Lung (tissue), 12 donors: ENCODE data around the gene PAXX. TPM values are rescaled to one million over a fixed set of nuclear protein-coding genes. Genes with fewer than 3 reads are reported as not detected.

Source experiments
- ATAC-seq: fragments of 200-7000 bp; cut with Tn5 transposase; one replicate; pipeline ENCODE4 v1.9.1; 2020; ENCODE audit warnings: moderate number of reproducible peaks; ENCODE audit not compliant: insufficient read depth, low FRiP score
- DNase-seq, 3 donors: peaks; one replicate each; pipeline ENCODE4 v3.0.0-alpha.2; 2013 to 2017
- H3K27ac ChIP-seq, 2 donors: one replicate each; pipeline ENCODE4 v1.5.1; 2013; ENCODE audit warnings: mild to moderate bottlenecking in 2 of 2, moderate library complexity in 2 of 2, control low read depth in 1 of 2, inconsistent platforms in 1 of 2, low read depth in 1 of 2, low read length in 1 of 2
- H3K27me3 ChIP-seq, 3 donors: one replicate each; pipeline ENCODE4 v1.5.1; 2013; ENCODE audit warnings: low read length in 2 of 3; ENCODE audit not compliant: control insufficient read depth in 3 of 3, insufficient read depth in 3 of 3
- H3K36me3 ChIP-seq, 4 donors: one replicate each; pipeline ENCODE4 v1.5.1; 2013; ENCODE audit warnings: low read length in 4 of 4, mild to moderate bottlenecking in 1 of 4, moderate library complexity in 1 of 4; ENCODE audit not compliant: control insufficient read depth in 4 of 4, insufficient read depth in 4 of 4
- H3K4me1 ChIP-seq, 5 donors: one replicate each; pipeline ENCODE4 v1.5.1; 2013; ENCODE audit warnings: low read length in 5 of 5, mild to moderate bottlenecking in 2 of 5, moderate library complexity in 1 of 5; ENCODE audit not compliant: control insufficient read depth in 5 of 5, insufficient read depth in 5 of 5
- H3K4me3 ChIP-seq: one replicate; pipeline ENCODE4 v1.5.1; 2013; ENCODE audit warnings: mild to moderate bottlenecking, control low read depth, moderate library complexity
- H3K9ac ChIP-seq, 2 donors: one replicate each; pipeline ENCODE4 v1.5.1; 2013; ENCODE audit warnings: low read length in 2 of 2, control low read depth in 1 of 2; ENCODE audit not compliant: insufficient read depth in 1 of 2
- H3K9me3 ChIP-seq, 4 donors: one replicate each; pipeline ENCODE4 v1.5.1; 2013; ENCODE audit warnings: low read length in 3 of 4, mild to moderate bottlenecking in 1 of 4, moderate library complexity in 1 of 4; ENCODE audit not compliant: control insufficient read depth in 4 of 4, insufficient read depth in 3 of 4
- WGBS, 2 donors: extraction: QIAGEN DNeasy Blood & Tissue Kit; methylation state at CpG; one replicate each; pipeline ENCODE4 v1.1.7; 2013; 5-methylcytosine and 5-hydroxymethylcytosine counted together
- polyA plus RNA-seq, 2 donors: library from polyadenylated mRNA; stranded (reverse); fragments of 200-250 nt; gene quantifications; one replicate each; pipeline ENCODE4 v1.2.1, GENCODE V29; 2013
- total RNA-seq, 2 donors: library from RNA; depleted of rRNA in 1 of 2; stranded (reverse); fragments of >200 nt in 1 of 2; gene quantifications; one replicate each; pipeline ENCODE4 v1.2.1, GENCODE V29; 2014 to 2021
- TF ChIP-seq, protein P1 (sequence below): IDR thresholded peaks from 2 replicates; pipeline ENCODE4 v1.5.1; 2012; ENCODE audit warnings: mild to moderate bottlenecking; ENCODE audit errors: control extremely low read depth, extremely low read depth
- donor health status: control.
- donor health status: control.
- donor health status: Bipolar disorder and iron deficiency.
- donor health status: healthy.
- donor health status: DM: yes; HTN: yes; CAD: no.

The PAXX gene
- total and polyA plus RNA-seq, 4 donors: 16.6 to 172 (median 59.4) TPM

DNA sequence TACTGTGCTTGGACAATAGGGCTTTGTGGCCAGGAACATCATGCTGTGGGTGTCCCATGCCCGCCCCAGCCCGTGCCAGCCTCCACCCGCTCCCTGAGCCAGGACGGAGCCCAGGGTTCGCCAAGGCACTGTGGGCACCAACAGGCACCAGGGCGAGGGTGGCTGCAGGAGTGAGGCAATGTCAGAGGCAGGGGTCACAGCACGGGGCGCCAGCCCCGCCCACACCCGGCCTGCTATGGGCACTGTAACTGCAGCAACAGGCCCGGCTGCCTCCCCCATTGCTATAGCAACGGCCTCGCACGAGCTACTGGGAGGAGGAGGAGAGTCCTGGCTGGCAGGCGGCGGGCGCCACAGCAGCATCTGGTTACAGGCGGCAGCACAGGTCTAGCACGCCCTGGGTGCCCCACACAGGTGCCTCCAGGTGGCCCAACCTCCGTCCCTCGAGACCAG, 33.3 kb downstream of the PAXX start:
- H3K36me3 ChIP-seq: no peaks in the 10 kb centered on the region
- no peak overlapping the region for H3K9ac ChIP-seq

DNA sequence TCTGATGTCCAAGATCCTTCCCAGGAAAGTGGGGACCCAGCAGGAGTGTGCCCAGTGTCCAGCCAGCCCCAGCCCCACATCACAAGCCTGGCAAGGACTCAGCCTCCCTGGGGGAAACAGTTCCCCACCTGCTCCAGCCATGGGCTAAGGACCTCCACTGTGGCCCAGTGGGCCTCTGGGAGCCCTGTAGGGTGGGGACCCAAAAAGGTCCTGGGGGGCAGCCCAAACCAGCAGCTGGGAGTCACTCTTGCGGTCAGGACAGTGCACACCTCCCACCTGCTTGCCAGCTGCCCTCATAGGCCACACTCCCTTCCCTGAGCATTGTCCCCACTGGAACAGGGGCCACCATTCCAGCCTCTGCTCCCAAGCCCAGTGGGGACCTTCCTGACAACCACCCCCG, 34.2 kb downstream of the PAXX start:
- Histone ChIP-seq H3K9ac (no peak overlapping the region), H3K4me3 (no peak overlapping the region), H3K27me3 (peaks cover 0 to 3% (median 0%) of the 10 kb centered on the region in 3 donors), H3K9me3 (no peaks in the 10 kb centered on the region), H3K27ac (no peak overlapping the region), H3K4me1 (peaks cover 0 to 15% (median 13%) of the 10 kb centered on the region in 5 donors), H3K36me3 (no peaks in the 10 kb centered on the region)
- WGBS, 2 donors: 82 to 83% methylated on average over 2 of the region's 2 CpGs
- DNase-seq: no peak
- TF ChIP-seq, protein P1, sequence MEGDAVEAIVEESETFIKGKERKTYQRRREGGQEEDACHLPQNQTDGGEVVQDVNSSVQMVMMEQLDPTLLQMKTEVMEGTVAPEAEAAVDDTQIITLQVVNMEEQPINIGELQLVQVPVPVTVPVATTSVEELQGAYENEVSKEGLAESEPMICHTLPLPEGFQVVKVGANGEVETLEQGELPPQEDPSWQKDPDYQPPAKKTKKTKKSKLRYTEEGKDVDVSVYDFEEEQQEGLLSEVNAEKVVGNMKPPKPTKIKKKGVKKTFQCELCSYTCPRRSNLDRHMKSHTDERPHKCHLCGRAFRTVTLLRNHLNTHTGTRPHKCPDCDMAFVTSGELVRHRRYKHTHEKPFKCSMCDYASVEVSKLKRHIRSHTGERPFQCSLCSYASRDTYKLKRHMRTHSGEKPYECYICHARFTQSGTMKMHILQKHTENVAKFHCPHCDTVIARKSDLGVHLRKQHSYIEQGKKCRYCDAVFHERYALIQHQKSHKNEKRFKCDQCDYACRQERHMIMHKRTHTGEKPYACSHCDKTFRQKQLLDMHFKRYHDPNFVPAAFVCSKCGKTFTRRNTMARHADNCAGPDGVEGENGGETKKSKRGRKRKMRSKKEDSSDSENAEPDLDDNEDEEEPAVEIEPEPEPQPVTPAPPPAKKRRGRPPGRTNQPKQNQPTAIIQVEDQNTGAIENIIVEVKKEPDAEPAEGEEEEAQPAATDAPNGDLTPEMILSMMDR: no peak
- no peak for ATAC-seq

More for the DNA sequence above, 33.3 kb downstream of the PAXX start:
- 80 to 84% methylated on average over 18 to 21 of the region's 21 CpGs for WGBS, 2 donors
- Histone ChIP-seq H3K9me3 (no peaks in the 10 kb centered on the region), H3K27ac (no peak overlapping the region), H3K4me3 (no peak overlapping the region), H3K4me1 (peaks cover 0 to 15% (median 13%) of the 10 kb centered on the region in 5 donors), H3K27me3 (peaks cover 0 to 3% (median 0%) of the 10 kb centered on the region in 3 donors)
- TF ChIP-seq, protein P1: no peak
- no peak for ATAC-seq
- DNase-seq: peak; percentile 20 to 62 (median 35)

DNA sequence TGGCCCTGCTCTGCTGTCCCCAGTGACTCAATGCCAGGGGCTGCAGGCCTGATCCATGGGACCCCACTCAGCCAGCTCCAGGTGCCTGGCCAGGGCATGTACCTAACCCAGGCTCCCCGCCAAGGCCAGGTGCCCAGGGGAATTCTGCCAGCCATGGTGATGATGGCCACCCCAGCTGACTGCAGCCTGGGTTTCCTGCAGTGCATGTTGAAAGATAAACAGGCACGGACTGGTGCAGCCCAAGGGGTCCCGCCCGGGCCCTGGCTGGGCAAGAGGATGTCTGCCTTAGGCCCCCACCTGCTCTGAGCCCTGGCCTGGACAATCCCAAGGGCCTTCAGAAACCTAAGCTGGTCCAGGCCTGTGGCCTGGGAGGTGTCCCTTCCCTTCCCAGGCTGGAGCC, 34.6 kb downstream of the PAXX start:
- TF ChIP-seq, protein P1: no peak
- DNase-seq (no peak), ATAC-seq (no peak)
- 78 to 81% methylated on average over 4 of the region's 4 CpGs for WGBS, 2 donors
- Histone ChIP-seq H3K36me3 (no peaks in the 10 kb centered on the region), H3K9ac (no peak overlapping the region), H3K4me3 (no peak overlapping the region), H3K27me3 (peaks cover 0 to 3% (median 0%) of the 10 kb centered on the region in 3 donors), H3K9me3 (no peaks in the 10 kb centered on the region), H3K27ac (no peak overlapping the region), H3K4me1 (peaks cover 0 to 15% (median 13%) of the 10 kb centered on the region in 5 donors)
